DOHH2 (cell line): ENCODE results near the gene COX5A.

Experiments used
- EZH2phosphoT487 ChIP-seq: fragments of 200-600 bp; sonication (generic); IDR thresholded peaks from 2 replicates; pipeline ENCODE4 v1.6.1; 2017; ENCODE audit warnings: borderline replicate concordance, mild to moderate bottlenecking, antibody characterized with exemption, low read length, moderate library complexity, mixed read lengths
- TF ChIP-seq, protein P1 (sequence below): fragments of 200-600 bp; sonication (generic); IDR thresholded peaks from one replicate; pipeline ENCODE4 v1.5.1; 2014; ENCODE audit warnings: antibody characterized with exemption, mild to moderate bottlenecking, low read depth, low read length; ENCODE audit not compliant: poor library complexity, severe bottlenecking

DNA sequence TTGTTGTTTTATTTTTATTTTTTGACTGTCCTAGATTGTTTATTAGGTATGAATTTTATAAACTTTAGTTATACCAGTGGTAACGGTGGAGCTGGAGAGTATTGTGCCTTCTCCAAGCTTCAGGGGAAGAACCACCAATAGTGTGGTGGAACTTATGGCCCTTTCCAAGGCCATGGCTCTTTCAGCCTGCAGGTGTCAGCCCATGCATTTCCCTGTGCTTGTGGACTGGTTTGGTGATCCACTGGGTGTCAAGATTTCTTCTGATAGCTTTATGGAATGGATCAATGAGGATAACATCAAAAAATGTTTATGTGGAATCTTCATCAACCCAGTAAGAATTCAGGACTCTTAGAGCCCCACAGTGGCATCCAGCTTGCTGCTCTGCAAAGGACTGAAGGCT is 38.3 kb upstream of the COX5A start:
- TF ChIP-seq, protein P1, sequence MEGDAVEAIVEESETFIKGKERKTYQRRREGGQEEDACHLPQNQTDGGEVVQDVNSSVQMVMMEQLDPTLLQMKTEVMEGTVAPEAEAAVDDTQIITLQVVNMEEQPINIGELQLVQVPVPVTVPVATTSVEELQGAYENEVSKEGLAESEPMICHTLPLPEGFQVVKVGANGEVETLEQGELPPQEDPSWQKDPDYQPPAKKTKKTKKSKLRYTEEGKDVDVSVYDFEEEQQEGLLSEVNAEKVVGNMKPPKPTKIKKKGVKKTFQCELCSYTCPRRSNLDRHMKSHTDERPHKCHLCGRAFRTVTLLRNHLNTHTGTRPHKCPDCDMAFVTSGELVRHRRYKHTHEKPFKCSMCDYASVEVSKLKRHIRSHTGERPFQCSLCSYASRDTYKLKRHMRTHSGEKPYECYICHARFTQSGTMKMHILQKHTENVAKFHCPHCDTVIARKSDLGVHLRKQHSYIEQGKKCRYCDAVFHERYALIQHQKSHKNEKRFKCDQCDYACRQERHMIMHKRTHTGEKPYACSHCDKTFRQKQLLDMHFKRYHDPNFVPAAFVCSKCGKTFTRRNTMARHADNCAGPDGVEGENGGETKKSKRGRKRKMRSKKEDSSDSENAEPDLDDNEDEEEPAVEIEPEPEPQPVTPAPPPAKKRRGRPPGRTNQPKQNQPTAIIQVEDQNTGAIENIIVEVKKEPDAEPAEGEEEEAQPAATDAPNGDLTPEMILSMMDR: no peak
- no peak for TF ChIP-seq EZH2phosphoT487
